Omental fat pad (tissue), 4 donors: ENCODE results near the gene ZNF678. TPM values are rescaled to one million over a fixed set of nuclear protein-coding genes. Genes with fewer than 3 reads are reported as not detected.
"Not testable (repeated sequence)": the region's sequence is repeated elsewhere in the genome, so short reads cannot be mapped to it uniquely, and the experiment has no call there.

Source experiments
- ATAC-seq: fragments of 150-250 bp; one replicate; pipeline ENCODE4 v1.9.1; 2016; ENCODE audit warnings: mild to moderate bottlenecking, moderate library complexity; ENCODE audit not compliant: low FRiP score
- DNase-seq: peaks from one replicate; pipeline ENCODE4 v3.0.0-alpha.2; 2019; ENCODE audit warnings: low spot score
- CTCF ChIP-seq, 3 donors: fragments of 450-650 bp; IDR thresholded peaks; one replicate each; pipeline ENCODE4 v1.5.1; 2016 to 2017; ENCODE audit warnings: antibody characterized with exemption in 3 of 3, mild to moderate bottlenecking in 3 of 3, moderate library complexity in 2 of 3
- total RNA-seq, 4 donors: library from RNA; depleted of rRNA; stranded (reverse); fragments of >200 nt; gene quantifications; one replicate each; pipeline ENCODE4 v1.1.0, GENCODE V29; 2016

Gene ZNF678
- total RNA-seq, 4 donors from 2014 or later: 4.9 to 9.9 (median 6.4) TPM

GRCh38 chr1:227673441-227673840 is 110.1 kb downstream of the ZNF678 start:
- no peak for TF ChIP-seq CTCF (IDR thresholded peaks at IDR 0.05)

GRCh38 chr1:227685807-227686206 is 122.5 kb downstream of the ZNF678 start:
- DNase-seq: no peak
- no peak for ATAC-seq
- TF ChIP-seq CTCF (IDR thresholded peaks at IDR 0.05): no peak

More at GRCh38 chr1:227673441-227673840, 110.1 kb downstream of the ZNF678 start:
- no peak for DNase-seq
- no peak for ATAC-seq

GRCh38 chr1:227697321-227697864 is 134.0 kb downstream of the ZNF678 start:
- no peak for DNase-seq
- TF ChIP-seq CTCF (IDR thresholded peaks at IDR 0.05): no peak
- ATAC-seq: no peak

- not testable (repeated sequence) for DNase-seq, ATAC-seq
Observed at GRCh38 chr1:227701631-227702030, 138.3 kb downstream of the ZNF678 start.

- no peak for TF ChIP-seq CTCF (IDR thresholded peaks at IDR 0.05)
- DNase-seq (no peak), ATAC-seq (no peak)
Observed at GRCh38 chr1:227707846-227708245, 144.5 kb downstream of the ZNF678 start.

- DNase-seq: no peak
- ATAC-seq: no peak
- no peak for TF ChIP-seq CTCF (IDR thresholded peaks at IDR 0.05)
Observed at GRCh38 chr1:227709451-227709850, 146.1 kb downstream of the ZNF678 start.

GRCh38 chr1:227710474-227710873 is 147.1 kb downstream of the ZNF678 start:
- not testable (repeated sequence) for DNase-seq, ATAC-seq

- no peak for DNase-seq
- no peak for TF ChIP-seq CTCF (IDR thresholded peaks at IDR 0.05)
- no peak for ATAC-seq
Observed at GRCh38 chr1:227712648-227713047, 149.3 kb downstream of the ZNF678 start.
